Activated CD8-positive, alpha-beta T cell treated with anti-CD3 and anti-CD28 coated beads, Interleukin-2, amount 10 ng/mL, durations not matched to agents 7 days and 5 days (primary cell): ENCODE data around the gene WDR6. TPM values are rescaled to one million over a fixed set of nuclear protein-coding genes. Genes with fewer than 3 reads are reported as not detected.
"Not testable (repeated sequence)": the region's sequence is repeated elsewhere in the genome, so short reads cannot be mapped to it uniquely, and the experiment has no call there.

Experiments
- ATAC-seq: fragments of 150-1000 bp; cut with Tn5 transposase; one replicate; pipeline ENCODE4 v1.10.0; 2021; ENCODE audit warnings: moderate library complexity
- CTCF ChIA-PET: fragments of 350-600 bp; sonication (Branson Sonifier 250); formaldehyde crosslinking; loops from one replicate; lab custom pipeline; 2021; ENCODE audit warnings: antibody characterized with exemption; lab: Charles Lee
- POLR2A ChIA-PET: fragments of 350-600 bp; sonication (Branson Sonifier 250); formaldehyde crosslinking; loops from one replicate; lab custom pipeline; 2021; ENCODE audit warnings: antibody characterized with exemption; lab: Charles Lee
- DNase-seq: peaks from one replicate; pipeline ENCODE4 v3.0.0-alpha.2; 2020
- H3K27ac Mint-ChIP-seq: one replicate; pipeline ENCODE4 v1.8.0; 2021; ENCODE audit warnings: mild to moderate bottlenecking, mixed read lengths
- H3K27me3 Mint-ChIP-seq: one replicate; pipeline ENCODE4 v1.8.0; 2021; ENCODE audit warnings: low read depth, mixed read lengths
- H3K36me3 Mint-ChIP-seq: one replicate; pipeline ENCODE4 v1.8.0; 2021; ENCODE audit warnings: low read depth, mixed read lengths
- H3K4me1 Mint-ChIP-seq: one replicate; pipeline ENCODE4 v1.8.0; 2021; ENCODE audit warnings: low read depth, mixed read lengths
- H3K4me3 Mint-ChIP-seq: one replicate; pipeline ENCODE4 v1.8.0; 2021; ENCODE audit warnings: mild to moderate bottlenecking, mixed read lengths
- H3K9me3 Mint-ChIP-seq: one replicate; pipeline ENCODE4 v1.8.0; 2022; ENCODE audit warnings: mixed read lengths; ENCODE audit not compliant: insufficient read depth
- total RNA-seq, 2 experiments: library from RNA; stranded (reverse); gene quantifications; one replicate each; pipeline ENCODE4 v1.2.3, GENCODE V29; 2021

WDR6 gene
- total RNA-seq, 2 experiments from 2014 or later = 134 to 140 TPM

DNA sequence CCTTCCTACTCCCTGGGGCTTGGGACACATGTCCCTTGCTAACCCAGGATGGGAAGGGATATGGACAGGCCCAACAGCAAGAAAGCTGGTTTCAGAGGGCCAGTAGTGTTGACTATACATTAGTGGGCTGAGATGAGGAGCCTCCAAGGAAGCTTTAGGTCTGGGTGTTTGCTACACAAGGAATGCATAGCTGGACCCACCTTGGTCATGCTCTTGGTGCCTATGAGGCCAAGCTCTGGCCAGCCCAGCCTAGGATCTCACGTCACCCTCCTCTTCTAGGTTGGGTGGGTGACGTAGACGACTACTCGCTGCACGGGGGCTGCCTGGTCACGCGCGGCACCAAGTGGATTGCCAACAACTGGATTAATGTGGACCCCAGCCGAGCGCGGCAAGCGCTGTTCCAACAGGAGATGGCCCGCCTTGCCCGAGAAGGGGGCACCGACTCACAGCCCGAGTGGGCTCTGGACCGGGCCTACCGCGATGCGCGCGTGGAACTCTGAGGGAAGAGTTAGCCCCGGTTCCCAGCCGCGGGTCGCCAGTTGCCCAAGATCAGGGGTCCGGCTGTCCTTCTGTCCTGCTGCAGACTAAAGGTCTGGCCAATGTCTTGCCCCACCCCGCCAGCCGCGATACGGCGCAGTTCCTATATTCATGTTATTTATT is 653 bp upstream of the WDR6 start:
- Mint-ChIP-seq H3K9me3 (no peaks in the 10 kb centered on the region), H3K36me3 (peaks cover 14% of the 10 kb centered on the region), H3K4me3 (peak overlapping the region; percentile 100), H3K27me3 (no peaks in the 10 kb centered on the region), H3K4me1 (peaks cover 28% of the 10 kb centered on the region), H3K27ac (peak overlapping the region; percentile 100)
- ATAC-seq = peak; percentile 0
- ChIA-PET CTCF (interaction anchor here (0.6 to 19.2 kb wide), 9 partner anchors 12 to 290 kb away, joined by 3 to 319 read pairs (median 5); partner anchors contain the start of genes ARIH2, DALRD3, IP6K2 and NDUFAF3), POLR2A (interaction anchor here (0.6 to 5.9 kb wide), 21 partner anchors 10 to 334 kb away, joined by 3 to 160 read pairs (median 4); partner anchors contain the start of genes DALRD3, IMPDH2, IP6K2 and NDUFAF3)
- no peak for DNase-seq

DNA sequence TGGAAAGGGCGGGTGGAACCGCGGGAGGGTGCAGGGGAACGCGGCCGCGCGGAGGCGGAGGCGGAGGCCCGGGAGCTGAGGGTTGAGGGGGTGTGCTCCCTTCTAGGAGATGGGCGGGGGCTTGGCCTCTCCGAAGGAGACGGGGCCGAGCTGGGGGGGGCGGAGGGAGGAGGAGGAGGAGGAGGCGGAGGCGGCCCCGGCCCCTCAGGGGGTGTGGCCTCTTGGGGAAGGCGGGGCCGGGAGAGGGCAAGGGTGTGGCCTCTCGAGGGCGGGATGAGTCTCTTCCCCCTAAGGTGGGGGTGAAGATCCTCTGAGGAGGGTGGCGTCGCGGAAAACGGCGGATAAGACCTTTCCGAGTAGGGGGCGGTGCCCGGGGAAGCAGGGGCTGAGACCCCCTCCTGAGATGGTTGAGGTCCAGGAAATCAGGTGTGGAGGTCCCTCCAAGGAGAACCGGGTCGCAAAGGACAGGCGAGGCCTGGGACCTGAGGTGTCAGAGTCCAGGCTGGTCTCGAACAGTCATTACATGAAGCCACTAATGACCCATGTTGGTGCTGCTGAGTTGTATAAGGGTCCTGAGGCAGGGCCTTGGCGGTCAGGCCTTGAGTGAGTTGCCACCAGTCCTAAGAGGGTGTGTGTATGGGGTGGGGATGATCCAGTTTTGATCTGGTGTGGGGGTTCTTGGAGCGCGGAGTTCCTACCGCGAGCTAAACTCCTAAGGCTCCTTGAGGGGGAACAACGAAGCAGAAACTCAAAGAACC is 759 bp downstream of the WDR6 start:
- ChIA-PET POLR2A (interaction anchor here (0.6 to 5.9 kb wide), 15 partner anchors 11 to 292 kb away, joined by 3 to 160 read pairs (median 4); partner anchors contain the start of genes DALRD3, IMPDH2, IP6K2 and NDUFAF3), CTCF (interaction anchor here (0.9 to 19.2 kb wide), 6 partner anchors 11 to 291 kb away, joined by 4 to 319 read pairs (median 8); partner anchors contain the start of genes ARIH2, DALRD3, IP6K2 and NDUFAF3)
- peak overlapping the region; percentile 100 for H3K4me3 Mint-ChIP-seq
- H3K9me3 Mint-ChIP-seq = no peaks in the 10 kb centered on the region
- H3K27me3 Mint-ChIP-seq = no peaks in the 10 kb centered on the region
- peak; percentile 93 for DNase-seq
- peaks cover 24% of the 10 kb centered on the region for H3K36me3 Mint-ChIP-seq
- ATAC-seq = peak; percentile 73
- H3K4me1 Mint-ChIP-seq = peaks cover 29% of the 10 kb centered on the region
- H3K27ac Mint-ChIP-seq = peak overlapping the region; percentile 100

DNA sequence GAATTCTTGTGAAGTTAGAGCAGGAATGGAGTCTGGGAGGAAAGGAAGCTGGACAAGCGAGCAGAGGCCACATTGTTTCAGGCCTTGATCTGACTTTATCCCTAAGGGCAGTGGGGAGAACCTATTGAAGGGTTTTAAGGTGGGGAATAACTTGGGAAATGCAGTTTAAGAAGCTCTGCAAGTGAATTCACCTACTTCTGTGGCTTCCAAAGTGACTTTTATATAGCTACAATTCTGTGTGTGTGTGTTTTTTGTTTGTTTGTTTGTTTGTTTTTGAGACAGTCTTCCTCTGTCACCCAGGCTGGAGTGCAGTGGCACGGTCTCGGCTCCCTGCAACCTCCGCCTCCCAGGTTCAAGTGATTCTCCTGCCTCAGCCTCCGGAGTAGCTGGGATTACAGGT is 1.4 kb downstream of the WDR6 start:
- H3K9me3 Mint-ChIP-seq, ATAC-seq, H3K27me3 Mint-ChIP-seq, DNase-seq: not testable (repeated sequence)
- H3K27ac Mint-ChIP-seq = peak overlapping the region; percentile 100
- H3K36me3 Mint-ChIP-seq = peaks cover 24% of the 10 kb centered on the region
- peaks cover 29% of the 10 kb centered on the region for H3K4me1 Mint-ChIP-seq
- peak overlapping the region; percentile 100 for H3K4me3 Mint-ChIP-seq
- POLR2A ChIA-PET = interaction anchor here (3.1 to 5.9 kb wide), 4 partner anchors 11 to 20 kb away, joined by 16 to 160 read pairs (median 47); partner anchors contain the start of genes DALRD3, IMPDH2, NDUFAF3 and P4HTM
- CTCF ChIA-PET = interaction anchor here (0.9 to 19.2 kb wide), 3 partner anchors 10 to 292 kb away, joined by 4 to 319 read pairs (median 92); partner anchors contain the start of genes DALRD3, IP6K2, NDUFAF3 and P4HTM

DNA sequence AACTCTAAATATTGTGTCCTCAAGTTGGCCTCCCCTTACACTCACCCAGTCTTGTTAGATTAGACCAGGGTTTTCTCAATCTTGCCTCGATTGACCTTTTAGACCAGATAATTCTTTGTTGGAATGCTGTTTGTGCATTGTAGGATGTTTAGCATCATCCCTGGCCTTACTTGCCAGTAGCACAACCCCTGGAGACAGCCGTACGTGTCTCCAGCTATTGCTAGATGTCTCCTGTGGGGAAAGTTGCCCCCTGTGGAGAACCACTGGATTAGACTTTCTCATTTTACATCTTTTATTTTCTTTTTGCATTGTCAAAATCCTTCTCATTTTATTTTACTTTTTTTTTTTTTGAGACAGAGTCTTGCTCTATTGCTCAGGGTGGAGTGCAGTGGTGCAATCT is 2.2 kb downstream of the WDR6 start:
- Mint-ChIP-seq H3K36me3 (peaks cover 25% of the 10 kb centered on the region), H3K27me3 (no peaks in the 10 kb centered on the region), H3K27ac (peak overlapping the region; percentile 68), H3K9me3 (no peaks in the 10 kb centered on the region), H3K4me3 (no peak overlapping the region), H3K4me1 (peaks cover 33% of the 10 kb centered on the region)
- CTCF ChIA-PET = interaction anchor here (4.4 to 19.2 kb wide), 2 partner anchors 9 to 19 kb away, joined by 92 to 319 read pairs; partner anchors contain the start of genes DALRD3, NDUFAF3 and P4HTM
- POLR2A ChIA-PET = interaction anchor here (0.6 to 5.9 kb wide), 4 partner anchors 10 to 403 kb away, joined by 3 to 160 read pairs (median 44); partner anchors contain the start of genes DALRD3, IMPDH2, NDUFAF3 and P4HTM
- DNase-seq (no peak), ATAC-seq (no peak)

DNA sequence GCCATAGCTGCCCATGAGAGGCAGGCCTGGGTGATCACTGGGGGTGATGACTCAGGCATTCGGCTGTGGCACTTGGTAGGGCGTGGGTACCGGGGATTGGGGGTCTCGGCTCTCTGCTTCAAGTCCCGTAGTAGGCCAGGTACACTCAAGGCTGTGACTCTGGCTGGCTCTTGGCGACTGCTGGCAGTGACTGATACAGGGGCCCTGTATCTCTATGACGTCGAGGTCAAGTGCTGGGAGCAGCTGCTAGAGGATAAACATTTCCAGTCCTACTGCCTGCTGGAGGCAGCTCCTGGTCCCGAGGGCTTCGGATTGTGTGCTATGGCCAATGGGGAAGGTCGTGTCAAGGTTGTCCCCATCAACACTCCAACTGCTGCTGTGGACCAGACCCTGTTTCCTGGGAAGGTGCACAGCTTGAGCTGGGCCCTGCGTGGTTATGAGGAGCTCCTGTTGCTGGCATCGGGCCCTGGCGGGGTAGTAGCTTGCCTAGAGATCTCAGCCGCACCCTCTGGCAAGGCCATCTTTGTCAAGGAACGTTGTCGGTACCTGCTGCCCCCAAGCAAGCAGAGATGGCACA is 5.3 kb downstream of the WDR6 start:
- DNase-seq (no peak), ATAC-seq (no peak)
- ChIA-PET CTCF (interaction anchor here (3.0 to 19.2 kb wide), 2 partner anchors 9 to 22 kb away, joined by 22 to 319 read pairs; partner anchors contain the start of genes NDUFAF3 and P4HTM), POLR2A (interaction anchor here (0.7 to 3.4 kb wide), 4 partner anchors 9 to 23 kb away, joined by 3 to 27 read pairs (median 3); partner anchors contain the start of genes IMPDH2 and NDUFAF3)
- peaks cover 43% of the 10 kb centered on the region for H3K36me3 Mint-ChIP-seq
- H3K4me3 Mint-ChIP-seq = no peak overlapping the region
- H3K27ac Mint-ChIP-seq = no peak overlapping the region
- H3K27me3 Mint-ChIP-seq = no peaks in the 10 kb centered on the region
- no peaks in the 10 kb centered on the region for H3K9me3 Mint-ChIP-seq
- H3K4me1 Mint-ChIP-seq = peaks cover 38% of the 10 kb centered on the region

DNA sequence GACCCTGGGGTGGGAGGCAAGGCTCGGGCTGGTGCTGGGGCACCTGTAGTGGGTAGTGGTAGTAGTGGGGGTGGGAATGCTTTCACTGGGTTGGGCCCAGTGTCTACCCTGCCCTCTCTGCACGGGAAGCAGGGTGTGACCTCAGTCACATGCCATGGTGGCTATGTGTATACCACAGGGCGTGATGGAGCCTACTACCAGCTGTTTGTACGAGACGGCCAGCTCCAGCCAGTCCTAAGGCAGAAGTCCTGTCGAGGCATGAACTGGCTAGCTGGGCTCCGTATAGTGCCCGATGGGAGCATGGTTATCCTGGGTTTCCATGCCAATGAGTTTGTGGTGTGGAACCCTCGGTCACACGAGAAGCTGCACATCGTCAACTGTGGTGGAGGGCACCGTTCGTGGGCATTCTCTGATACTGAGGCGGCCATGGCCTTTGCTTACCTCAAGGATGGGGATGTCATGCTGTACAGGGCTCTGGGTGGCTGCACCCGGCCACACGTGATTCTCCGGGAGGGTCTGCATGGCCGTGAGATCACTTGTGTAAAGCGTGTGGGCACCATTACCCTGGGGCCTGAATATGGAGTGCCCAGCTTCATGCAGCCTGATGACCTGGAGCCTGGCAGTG is 6.0 kb downstream of the WDR6 start:
- Mint-ChIP-seq H3K36me3 (peaks cover 41% of the 10 kb centered on the region), H3K4me1 (peaks cover 36% of the 10 kb centered on the region), H3K4me3 (no peak overlapping the region), H3K27me3 (no peaks in the 10 kb centered on the region), H3K9me3 (no peaks in the 10 kb centered on the region), H3K27ac (no peak overlapping the region)
- ChIA-PET POLR2A (interaction anchor here (0.8 to 3.4 kb wide), 2 partner anchors 8 to 115 kb away, joined by 3 to 27 read pairs; partner anchors contain the start of gene NDUFAF3), CTCF (interaction anchor here (0.9 to 19.2 kb wide), 4 partner anchors 8 to 277 kb away, joined by 3 to 319 read pairs (median 14); partner anchors contain the start of genes NDUFAF3, P4HTM and QRICH1)
- ATAC-seq (no peak), DNase-seq (no peak)

DNA sequence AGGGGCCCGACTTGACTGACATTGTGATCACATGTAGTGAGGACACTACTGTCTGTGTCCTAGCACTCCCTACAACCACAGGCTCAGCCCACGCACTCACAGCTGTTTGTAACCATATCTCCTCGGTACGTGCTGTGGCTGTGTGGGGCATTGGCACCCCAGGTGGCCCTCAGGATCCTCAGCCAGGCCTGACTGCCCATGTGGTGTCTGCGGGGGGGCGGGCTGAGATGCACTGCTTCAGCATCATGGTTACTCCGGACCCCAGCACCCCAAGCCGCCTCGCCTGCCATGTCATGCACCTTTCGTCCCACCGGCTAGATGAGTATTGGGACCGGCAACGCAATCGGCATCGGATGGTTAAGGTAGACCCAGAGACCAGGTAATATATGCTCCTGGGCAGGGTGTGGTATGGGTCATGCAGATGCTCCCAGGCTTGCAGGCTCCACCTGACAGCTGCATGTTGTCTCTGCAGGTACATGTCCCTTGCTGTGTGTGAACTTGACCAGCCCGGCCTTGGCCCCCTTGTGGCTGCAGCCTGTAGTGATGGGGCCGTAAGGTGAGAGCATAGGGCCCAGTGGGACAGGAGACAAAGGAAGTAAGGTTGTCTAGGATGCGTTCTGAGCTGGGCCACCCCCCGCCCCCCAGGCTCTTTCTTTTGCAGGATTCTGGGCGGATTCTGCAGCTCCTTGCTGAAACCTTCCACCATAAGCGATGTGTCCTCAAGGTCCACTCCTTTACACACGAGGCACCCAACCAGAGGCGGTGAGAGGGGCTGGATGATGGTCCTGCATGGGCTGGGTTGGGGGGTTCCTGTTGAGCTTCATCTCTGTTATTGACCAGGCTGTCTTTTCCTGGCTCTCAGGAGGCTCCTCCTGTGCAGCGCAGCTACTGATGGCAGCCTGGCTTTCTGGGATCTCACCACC is 6.8 kb downstream of the WDR6 start:
- Mint-ChIP-seq H3K36me3 (peaks cover 43% of the 10 kb centered on the region), H3K9me3 (no peaks in the 10 kb centered on the region), H3K4me1 (peaks cover 34% of the 10 kb centered on the region), H3K4me3 (no peak overlapping the region), H3K27me3 (no peaks in the 10 kb centered on the region), H3K27ac (no peak overlapping the region)
- CTCF ChIA-PET = interaction anchor here (0.9 to 19.2 kb wide), 4 partner anchors 8 to 278 kb away, joined by 3 to 319 read pairs (median 14); partner anchors contain the start of genes NDUFAF3, P4HTM and QRICH1
- ATAC-seq = peak; percentile 30
- POLR2A ChIA-PET = interaction anchor here (0.8 to 3.4 kb wide), 3 partner anchors 7 to 116 kb away, joined by 3 to 27 read pairs (median 3); partner anchors contain the start of gene NDUFAF3
- peak; percentile 67 for DNase-seq

DNA sequence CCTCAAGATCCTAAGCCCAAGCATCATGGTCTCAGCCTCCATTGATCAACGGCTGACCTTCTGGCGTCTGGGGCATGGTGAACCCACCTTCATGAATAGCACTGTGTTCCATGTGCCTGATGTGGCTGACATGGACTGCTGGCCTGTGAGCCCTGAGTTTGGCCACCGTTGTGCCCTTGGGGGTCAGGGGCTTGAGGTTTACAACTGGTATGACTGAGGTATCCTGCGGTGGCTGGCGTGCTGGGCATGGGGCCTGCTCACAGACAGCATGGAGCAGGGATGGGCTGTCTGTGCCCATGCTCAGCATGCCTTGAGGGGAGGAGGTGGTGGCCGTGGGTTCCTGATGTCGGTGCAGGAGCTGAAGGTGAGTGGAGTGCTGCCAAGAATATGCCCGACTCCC is 7.9 kb downstream of the WDR6 start:
- ChIA-PET CTCF (interaction anchor here (8.2 to 19.2 kb wide), 2 partner anchors 7 to 24 kb away, joined by 92 to 319 read pairs; partner anchors contain the start of genes P4HTM and WDR6), POLR2A (interaction anchor here (1.0 to 1.5 kb wide), 2 partner anchors 9 to 19 kb away, joined by 3 to 4 read pairs; no protein-coding TSS in a partner anchor)
- H3K27ac Mint-ChIP-seq = no peak overlapping the region

DNA sequence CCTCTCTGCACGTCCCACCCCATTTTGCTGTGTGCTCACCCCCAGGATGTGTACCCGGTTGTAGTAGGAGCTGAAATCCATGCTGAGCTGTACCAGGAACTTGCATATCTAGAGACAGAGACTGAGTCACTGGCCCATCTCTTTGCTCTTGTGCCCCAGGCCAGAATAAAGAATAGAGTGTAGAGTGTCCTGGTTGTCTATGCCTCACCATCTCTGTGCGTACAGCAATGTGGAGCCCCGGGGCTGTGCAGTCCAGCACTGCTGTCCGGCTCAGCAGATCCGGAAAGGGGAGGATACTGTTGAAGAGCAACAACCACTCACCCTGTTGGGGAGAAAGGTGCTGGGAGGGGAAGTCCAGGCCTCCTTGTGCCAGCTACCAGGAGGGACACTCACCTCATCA is 8.6 kb downstream of the WDR6 start:
- ATAC-seq = no peak
- H3K4me1 Mint-ChIP-seq = peaks cover 40% of the 10 kb centered on the region
- peaks cover 43% of the 10 kb centered on the region for H3K36me3 Mint-ChIP-seq
- no peak for DNase-seq
- ChIA-PET POLR2A (interaction anchor here (1.0 to 8.2 kb wide), 4 partner anchors 8 to 104 kb away, joined by 3 to 160 read pairs (median 4); partner anchors contain the start of gene WDR6), CTCF (interaction anchor here (8.2 to 19.2 kb wide), 2 partner anchors 8 to 25 kb away, joined by 92 to 319 read pairs; partner anchors contain the start of genes P4HTM and WDR6)
- H3K27me3 Mint-ChIP-seq = no peaks in the 10 kb centered on the region
- H3K4me3 Mint-ChIP-seq = no peak overlapping the region
- H3K27ac Mint-ChIP-seq = peak overlapping the region; percentile 27
- H3K9me3 Mint-ChIP-seq = no peaks in the 10 kb centered on the region

More for the DNA sequence above, 7.9 kb downstream of the WDR6 start:
- no peaks in the 10 kb centered on the region for H3K9me3 Mint-ChIP-seq
- ATAC-seq (no peak), DNase-seq (no peak)
- H3K4me1 Mint-ChIP-seq = peaks cover 37% of the 10 kb centered on the region
- peaks cover 39% of the 10 kb centered on the region for H3K36me3 Mint-ChIP-seq
- H3K27me3 Mint-ChIP-seq = no peaks in the 10 kb centered on the region
- H3K4me3 Mint-ChIP-seq = no peak overlapping the region
